Adipocyte (in vitro differentiated cells): Measurements from ENCODE around the gene KCNMA1.

Experiments
- DNase-seq: peaks from one replicate; pipeline ENCODE4 v3.0.0-alpha.2; 2015; ENCODE audit warnings: low read depth
- H3K27me3 ChIP-seq: replicated peaks from 2 replicates; pipeline ENCODE4 v1.7.0; 2013; ENCODE audit warnings: mild to moderate bottlenecking, low read length, moderate library complexity; ENCODE audit not compliant: control insufficient read depth, insufficient read depth
- H3K36me3 ChIP-seq: 2 replicates; pipeline ENCODE4 v1.7.0; 2013; ENCODE audit warnings: low read length, mild to moderate bottlenecking, moderate library complexity; ENCODE audit not compliant: control insufficient read depth, insufficient read depth, severe bottlenecking
- H3K4me1 ChIP-seq: 2 replicates; pipeline ENCODE4 v1.7.0; 2013; ENCODE audit warnings: mild to moderate bottlenecking, low read length, moderate library complexity; ENCODE audit not compliant: control insufficient read depth, insufficient read depth
- H3K4me3 ChIP-seq: 2 replicates; pipeline ENCODE4 v1.7.0; 2013; ENCODE audit warnings: mild to moderate bottlenecking, low read length, moderate library complexity
- H3K9ac ChIP-seq: 2 replicates; pipeline ENCODE4 v1.7.0; 2013; ENCODE audit warnings: mild to moderate bottlenecking, low read length, moderate library complexity
- H3K9me3 ChIP-seq: 2 replicates; pipeline ENCODE4 v1.7.0; 2013; ENCODE audit warnings: mild to moderate bottlenecking, low read length, moderate library complexity; ENCODE audit not compliant: control insufficient read depth

KCNMA1 gene

GRCh38 chr10:77383861-77384553 lies 253.6 kb downstream of the KCNMA1 start:
- Histone ChIP-seq H3K9ac (no peak overlapping the region), H3K4me3 (no peak overlapping the region), H3K36me3 (no peaks in the 10 kb centered on the region), H3K9me3 (no peaks in the 10 kb centered on the region), H3K27me3 (no peaks in the 10 kb centered on the region), H3K4me1 (peaks cover 5% of the 10 kb centered on the region)
- DNase-seq: no peak

GRCh38 chr10:77381750-77382149 lies 255.9 kb downstream of the KCNMA1 start:
- H3K4me3 ChIP-seq: no peak overlapping the region
- no peaks in the 10 kb centered on the region for H3K27me3 ChIP-seq
- no peaks in the 10 kb centered on the region for H3K9me3 ChIP-seq
- no peak for DNase-seq
- no peak overlapping the region for H3K9ac ChIP-seq
- peaks cover 2% of the 10 kb centered on the region for H3K4me1 ChIP-seq
- H3K36me3 ChIP-seq: no peaks in the 10 kb centered on the region

- no peaks in the 10 kb centered on the region for H3K9me3 ChIP-seq
- H3K36me3 ChIP-seq: no peaks in the 10 kb centered on the region
- H3K9ac ChIP-seq: no peak overlapping the region
- DNase-seq: no peak
- no peaks in the 10 kb centered on the region for H3K4me1 ChIP-seq
- H3K4me3 ChIP-seq: no peak overlapping the region
- H3K27me3 ChIP-seq: no peaks in the 10 kb centered on the region
Observed at GRCh38 chr10:77380723-77381122, 256.9 kb downstream of the KCNMA1 start.

DNA sequence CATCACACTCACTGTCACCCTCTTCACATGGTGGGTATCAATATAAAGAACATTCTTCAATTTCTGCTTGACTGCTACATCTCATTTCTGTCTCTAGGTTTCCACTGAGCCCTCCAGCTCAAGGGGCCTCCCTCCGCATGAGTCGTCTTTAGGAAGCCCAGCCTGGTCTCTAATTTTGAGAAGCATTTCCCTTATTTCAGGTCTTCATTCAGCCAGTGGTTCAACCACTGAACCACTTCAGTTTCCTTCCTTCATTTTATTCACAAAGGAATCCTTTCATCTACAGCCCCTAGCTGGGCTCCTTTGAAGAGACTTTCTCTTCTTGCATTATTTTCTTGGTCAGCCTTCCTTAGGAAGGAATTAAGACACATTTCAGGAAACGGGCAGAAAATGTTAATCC lies 257.4 kb downstream of the KCNMA1 start:
- no peaks in the 10 kb centered on the region for H3K9me3 ChIP-seq
- H3K4me1 ChIP-seq: no peaks in the 10 kb centered on the region
- no peaks in the 10 kb centered on the region for H3K27me3 ChIP-seq
- no peak overlapping the region for H3K4me3 ChIP-seq
- H3K9ac ChIP-seq: no peak overlapping the region
- no peak for DNase-seq
- H3K36me3 ChIP-seq: no peaks in the 10 kb centered on the region

DNA sequence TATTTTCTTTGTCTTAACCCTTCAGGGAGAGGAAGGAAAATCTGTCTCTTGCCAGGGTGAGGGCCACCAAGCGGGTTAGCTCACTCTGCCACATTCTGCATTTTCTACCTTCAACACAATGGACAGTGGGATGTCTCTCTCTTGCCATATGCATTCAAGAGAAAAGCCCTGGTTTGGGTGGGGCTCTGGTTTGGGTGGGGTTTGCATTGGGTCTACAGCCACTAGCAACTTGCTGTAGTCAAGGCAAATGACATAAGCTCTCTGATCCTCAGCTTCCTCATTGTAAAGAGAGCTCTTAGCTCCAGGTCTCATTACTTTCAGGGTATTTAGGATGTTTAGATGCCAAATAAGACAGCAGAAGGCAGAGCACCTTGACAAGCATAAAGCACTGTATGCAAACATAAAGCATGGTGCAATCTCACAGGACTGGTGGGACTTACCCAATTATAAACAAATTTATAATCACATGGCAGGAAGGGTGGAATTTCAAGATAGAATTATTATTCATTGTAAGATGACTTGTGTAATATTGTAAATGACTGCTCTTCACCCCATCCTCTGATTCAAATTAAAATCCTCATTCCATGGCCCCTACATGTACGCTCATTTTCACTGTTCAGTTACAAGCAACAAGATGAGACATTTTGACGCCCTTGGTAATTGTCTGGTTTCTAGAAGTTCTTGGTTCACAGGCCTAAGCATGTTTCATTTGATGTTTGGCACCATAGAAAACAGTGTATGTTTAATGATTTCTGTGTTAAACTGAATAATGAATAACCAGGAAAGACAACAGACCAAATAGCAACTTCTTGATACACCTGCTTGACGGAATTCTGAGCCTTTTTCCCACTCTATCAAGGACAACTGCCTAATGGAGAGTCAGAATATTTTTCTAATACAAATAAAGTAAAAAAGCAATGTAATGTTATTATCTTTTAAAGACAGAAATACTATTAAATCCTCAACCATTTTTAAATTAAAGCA lies 258.9 kb downstream of the KCNMA1 start:
- H3K4me1 ChIP-seq: no peaks in the 10 kb centered on the region
- DNase-seq: no peak
- no peaks in the 10 kb centered on the region for H3K9me3 ChIP-seq
- no peaks in the 10 kb centered on the region for H3K27me3 ChIP-seq
- no peak overlapping the region for H3K4me3 ChIP-seq
- no peak overlapping the region for H3K9ac ChIP-seq
- H3K36me3 ChIP-seq: no peaks in the 10 kb centered on the region

- H3K9ac ChIP-seq: no peak overlapping the region
- no peaks in the 10 kb centered on the region for H3K9me3 ChIP-seq
- no peak for DNase-seq
- H3K27me3 ChIP-seq: no peaks in the 10 kb centered on the region
- H3K36me3 ChIP-seq: no peaks in the 10 kb centered on the region
- H3K4me3 ChIP-seq: no peak overlapping the region
- no peaks in the 10 kb centered on the region for H3K4me1 ChIP-seq
Observed at GRCh38 chr10:77377678-77378352, 259.8 kb downstream of the KCNMA1 start.

- no peak overlapping the region for H3K9ac ChIP-seq
- no peaks in the 10 kb centered on the region for H3K9me3 ChIP-seq
- DNase-seq: no peak
- no peak overlapping the region for H3K4me3 ChIP-seq
- H3K4me1 ChIP-seq: no peaks in the 10 kb centered on the region
- H3K27me3 ChIP-seq: no peaks in the 10 kb centered on the region
- no peaks in the 10 kb centered on the region for H3K36me3 ChIP-seq
Observed at GRCh38 chr10:77377034-77377433, 260.6 kb downstream of the KCNMA1 start.

DNA sequence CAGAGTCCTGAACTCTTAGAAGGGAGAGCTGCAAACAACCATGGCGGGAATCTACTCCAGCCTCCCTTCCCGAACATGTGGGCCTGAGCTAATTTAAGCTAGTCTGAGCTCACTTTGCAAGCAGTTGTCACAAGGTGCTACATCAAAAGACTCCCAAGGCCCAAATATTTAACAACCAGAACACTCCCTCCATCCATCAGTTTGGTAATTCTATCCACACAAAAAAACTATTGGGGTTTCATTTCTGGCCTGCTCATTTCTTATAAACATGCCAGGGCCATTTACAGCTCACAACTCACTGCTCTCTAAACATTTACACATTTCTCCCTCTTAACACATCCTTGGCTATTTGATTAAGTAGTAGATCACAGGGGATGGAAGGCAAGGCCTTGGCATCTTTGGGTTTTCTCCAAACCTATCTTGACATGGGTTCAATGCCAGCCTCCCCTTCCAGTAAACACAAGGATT lies 263.4 kb downstream of the KCNMA1 start:
- Histone ChIP-seq H3K9ac (no peak overlapping the region), H3K4me3 (no peak overlapping the region), H3K9me3 (peaks cover 1% of the 10 kb centered on the region), H3K4me1 (no peaks in the 10 kb centered on the region), H3K27me3 (no peaks in the 10 kb centered on the region), H3K36me3 (no peaks in the 10 kb centered on the region)
- no peak for DNase-seq

- Histone ChIP-seq H3K36me3 (no peaks in the 10 kb centered on the region), H3K9me3 (peaks cover 11% of the 10 kb centered on the region), H3K4me3 (no peak overlapping the region), H3K27me3 (no peaks in the 10 kb centered on the region), H3K4me1 (no peaks in the 10 kb centered on the region), H3K9ac (no peak overlapping the region)
- DNase-seq: no peak
Observed at GRCh38 chr10:77371848-77372799, 265.5 kb downstream of the KCNMA1 start.

GRCh38 chr10:77371421-77371820 lies 266.2 kb downstream of the KCNMA1 start:
- Histone ChIP-seq H3K4me1 (no peaks in the 10 kb centered on the region), H3K36me3 (no peaks in the 10 kb centered on the region), H3K27me3 (no peaks in the 10 kb centered on the region), H3K9ac (no peak overlapping the region), H3K9me3 (peaks cover 11% of the 10 kb centered on the region), H3K4me3 (no peak overlapping the region)
- DNase-seq: no peak
